H9 (cell line): Measurements from ENCODE around the gene PIAS4. TPM values are rescaled to one million over a fixed set of nuclear protein-coding genes. Genes with fewer than 3 reads are reported as not detected.

Experiments
- DNase-seq: peaks from one replicate; pipeline ENCODE4 v3.0.0-alpha.2; 2017
- H2AFZ ChIP-seq: one replicate; pipeline ENCODE4 v1.6.1; 2013; ENCODE audit warnings: mild to moderate bottlenecking, low read length, control low read depth, moderate library complexity
- H2AK5ac ChIP-seq: 2 replicates; pipeline ENCODE4 v1.6.1; 2013; ENCODE audit warnings: low read length, control low read depth, mixed read lengths; ENCODE audit not compliant: insufficient read length
- H2BK120ac ChIP-seq: one replicate; pipeline ENCODE4 v1.6.1; 2013; ENCODE audit warnings: low read depth, mild to moderate bottlenecking, low read length, control low read depth, inconsistent platforms; ENCODE audit not compliant: poor library complexity, severe bottlenecking
- H2BK12ac ChIP-seq: 2 replicates; pipeline ENCODE4 v1.6.1; 2013; ENCODE audit warnings: low read length, control low read depth, mixed read lengths, low read depth; ENCODE audit not compliant: insufficient read length
- H2BK15ac ChIP-seq: 2 replicates; pipeline ENCODE4 v1.6.1; 2013; ENCODE audit warnings: low read depth, low read length, control low read depth
- H2BK20ac ChIP-seq: one replicate; pipeline ENCODE4 v1.6.1; 2013; ENCODE audit warnings: low read depth, mild to moderate bottlenecking, low read length, control low read depth, inconsistent platforms; ENCODE audit not compliant: poor library complexity, severe bottlenecking
- H2BK5ac ChIP-seq: 2 replicates; pipeline ENCODE4 v1.6.1; 2013; ENCODE audit warnings: low read length, control low read depth, mixed read lengths; ENCODE audit not compliant: insufficient read length
- H3K14ac ChIP-seq: 2 replicates; pipeline ENCODE4 v1.6.1; 2013; ENCODE audit warnings: low read length, control low read depth; ENCODE audit not compliant: insufficient read depth
- H3K18ac ChIP-seq: 2 replicates; pipeline ENCODE4 v1.6.1; 2013; ENCODE audit warnings: low read depth, mild to moderate bottlenecking, mixed read lengths, low read length, control low read depth; ENCODE audit not compliant: insufficient read length
- H3K23ac ChIP-seq: 2 replicates; pipeline ENCODE4 v1.6.1; 2013; ENCODE audit warnings: low read length, control low read depth, mixed read lengths, low read depth; ENCODE audit not compliant: insufficient read length
- H3K23me2 ChIP-seq: 2 replicates; pipeline ENCODE4 v1.6.1; 2013; ENCODE audit warnings: low read depth, mild to moderate bottlenecking, mixed read lengths, low read length, control low read depth; ENCODE audit not compliant: insufficient read length, poor library complexity, severe bottlenecking
- H3K27ac ChIP-seq: 2 replicates; pipeline ENCODE4 v1.5.1; 2013; ENCODE audit warnings: low read length, control low read depth, mixed read lengths, low read depth; ENCODE audit not compliant: insufficient read length
- H3K27me3 ChIP-seq: 2 replicates; pipeline ENCODE4 v1.6.1; 2013; ENCODE audit warnings: low read length, control low read depth, inconsistent platforms; ENCODE audit not compliant: insufficient read depth
- H3K4ac ChIP-seq: 2 replicates; pipeline ENCODE4 v1.6.1; 2013; ENCODE audit warnings: low read depth, mild to moderate bottlenecking, control low read depth, inconsistent platforms, low read length, moderate library complexity
- H3K4me1 ChIP-seq: 2 replicates; pipeline ENCODE4 v1.6.1; 2013; ENCODE audit warnings: low read length, control low read depth, inconsistent platforms; ENCODE audit not compliant: insufficient read depth
- H3K4me2 ChIP-seq: 2 replicates; pipeline ENCODE4 v1.6.1; 2013; ENCODE audit warnings: low read length, control low read depth, mixed read lengths; ENCODE audit not compliant: insufficient read length, insufficient read depth
- H3K56ac ChIP-seq: 2 replicates; pipeline ENCODE4 v1.6.1; 2013; ENCODE audit warnings: low read depth, mild to moderate bottlenecking, mixed read lengths, low read length, control low read depth; ENCODE audit not compliant: insufficient read length
- H3K79me1 ChIP-seq: 2 replicates; pipeline ENCODE4 v1.6.1; 2013; ENCODE audit warnings: low read depth, mild to moderate bottlenecking, moderate library complexity, low read length, control low read depth, inconsistent platforms; ENCODE audit not compliant: insufficient read depth, poor library complexity, severe bottlenecking
- H3K79me2 ChIP-seq: 2 replicates; pipeline ENCODE4 v1.6.1; 2013; ENCODE audit warnings: low read length, control low read depth, inconsistent platforms; ENCODE audit not compliant: insufficient read depth
- H3K9ac ChIP-seq: 2 replicates; pipeline ENCODE4 v1.6.1; 2013; ENCODE audit warnings: low read length, control low read depth, mixed read lengths; ENCODE audit not compliant: insufficient read length; ENCODE audit errors: extremely low read depth
- H3K9me3 ChIP-seq: one replicate; pipeline ENCODE4 v1.6.1; 2013; ENCODE audit warnings: low read depth, low read length, inconsistent platforms; ENCODE audit not compliant: control insufficient read depth
- H3T11ph ChIP-seq: one replicate; pipeline ENCODE4 v1.6.1; 2013; ENCODE audit warnings: mild to moderate bottlenecking, low read length, control low read depth, inconsistent platforms
- H4K20me1 ChIP-seq: one replicate; pipeline ENCODE4 v1.6.1; 2013; ENCODE audit not compliant: control insufficient read depth, insufficient read length, insufficient read depth
- H4K5ac ChIP-seq: 2 replicates; pipeline ENCODE4 v1.6.1; 2013; ENCODE audit warnings: low read depth, mild to moderate bottlenecking, mixed read lengths, low read length, control low read depth; ENCODE audit not compliant: insufficient read length
- H4K8ac ChIP-seq: replicated peaks from 2 replicates; pipeline ENCODE4 v1.6.1; 2013; ENCODE audit warnings: low read length, control low read depth, mixed read lengths, low read depth; ENCODE audit not compliant: insufficient read length
- H4K91ac ChIP-seq: 2 replicates; pipeline ENCODE4 v1.6.1; 2013; ENCODE audit warnings: low read depth, mild to moderate bottlenecking, moderate library complexity, mixed read lengths, low read length, control low read depth; ENCODE audit not compliant: insufficient read length
- H3K27ac Mint-ChIP-seq, 3 experiments: 2 replicates in 2 of 3; 3 replicates in 1 of 3; pipeline ENCODE4 v1.8.0; 2020 to 2021; ENCODE audit warnings: mixed read lengths in 3 of 3, mild to moderate bottlenecking in 1 of 3, moderate library complexity in 1 of 3
- H3K27me3 Mint-ChIP-seq: 2 replicates; pipeline ENCODE4 v1.8.0; 2021; ENCODE audit warnings: low read depth, mild to moderate bottlenecking, moderate library complexity, mixed read lengths
- H3K36me3 Mint-ChIP-seq, 3 experiments: 2 replicates in 2 of 3; 3 replicates in 1 of 3; pipeline ENCODE4 v1.8.0; 2020 to 2021; ENCODE audit warnings: low read depth in 3 of 3, mixed read lengths in 3 of 3; ENCODE audit not compliant: insufficient read depth in 1 of 3
- H3K4me1 Mint-ChIP-seq, 2 experiments: 2 replicates each; pipeline ENCODE4 v1.8.0; 2020; ENCODE audit warnings: mixed read lengths in 2 of 2
- H3K4me3 Mint-ChIP-seq, 2 experiments: 2 replicates in 1 of 2; 3 replicates in 1 of 2; pipeline ENCODE4 v1.8.0; 2020 to 2021; ENCODE audit warnings: mild to moderate bottlenecking in 2 of 2, mixed read lengths in 2 of 2, moderate library complexity in 1 of 2
- H3K9me3 Mint-ChIP-seq, 2 experiments: 2 replicates in 1 of 2; 3 replicates in 1 of 2; pipeline ENCODE4 v1.8.0; 2020; ENCODE audit warnings: mild to moderate bottlenecking in 2 of 2, mixed read lengths in 2 of 2, moderate library complexity in 1 of 2
- WGBS: extraction: QIAGEN DNeasy Blood & Tissue Kit; methylation state at CpG from one replicate; pipeline ENCODE4 v1.1.7; 2013; ENCODE audit warnings: missing lambda C conversion rate, low lambda C conversion rate, mixed read lengths; ENCODE audit not compliant: insufficient read length; ENCODE audit errors: extremely low coverage; 5-methylcytosine and 5-hydroxymethylcytosine counted together
- total RNA-seq: library from RNA; stranded (reverse); gene quantifications from 2 replicates; pipeline ENCODE4 v1.2.1, GENCODE V29; 2021
- TF ChIP-seq, protein P1 (sequence below): fragments of 200-600 bp; sonication (generic); conservative IDR thresholded peaks from 3 replicates; pipeline ENCODE4 v1.8.0; 2021; ENCODE audit warnings: antibody characterized with exemption, mild to moderate bottlenecking

PIAS4 gene
- total RNA-seq, 1 experiment from 2014 or later: 52.0 TPM

GRCh38 chr19:4019578-4019977 is 12.0 kb downstream of the PIAS4 start:
- no peak for DNase-seq
- Histone ChIP-seq H3K23ac (no peak overlapping the region), H3K18ac (no peak overlapping the region), H3K27ac (no peak overlapping the region), H3K4me2 (no peak overlapping the region), H3K9ac (no peak overlapping the region), H4K20me1 (no peaks in the 10 kb centered on the region), H2AFZ (no peak overlapping the region), H2BK15ac (no peak overlapping the region), H2BK5ac (no peak overlapping the region), H3K79me1 (peaks cover 9% of the 10 kb centered on the region), H3K79me2 (peaks cover 7% of the 10 kb centered on the region; the same call in 1 of the 2 replicates), H3T11ph (no peak overlapping the region), H3K23me2 (no peaks in the 10 kb centered on the region), H2BK20ac (no peak overlapping the region), H2BK120ac (no peak overlapping the region), H3K14ac (no peak overlapping the region), H3K4ac (no peak overlapping the region), H4K5ac (no peak overlapping the region), H4K91ac (no peak overlapping the region), H3K9me3 (no peaks in the 10 kb centered on the region), H3K27me3 (no peaks in the 10 kb centered on the region), H2AK5ac (no peak overlapping the region), H3K4me1 (no peaks in the 10 kb centered on the region), H4K8ac (no peak overlapping the region), H2BK12ac (no peak overlapping the region), H3K56ac (no peak overlapping the region)
- H3K36me3 Mint-ChIP-seq: peaks cover 12 to 33% (median 31%) of the 10 kb centered on the region in 3 experiments
- no CpG with 5 or more reads among the region's 17 CpGs for WGBS
- H3K9me3 Mint-ChIP-seq: no peaks in the 10 kb centered on the region; a peak in 1 of 5 replicates
- H3K27ac Mint-ChIP-seq: 0 out of 7 replicates have a peak overlapping the region, but pooled peaks of 1 of the 3 experiments have one; percentile 44
- H3K4me3 Mint-ChIP-seq: no peak overlapping the region
- TF ChIP-seq, protein P1, sequence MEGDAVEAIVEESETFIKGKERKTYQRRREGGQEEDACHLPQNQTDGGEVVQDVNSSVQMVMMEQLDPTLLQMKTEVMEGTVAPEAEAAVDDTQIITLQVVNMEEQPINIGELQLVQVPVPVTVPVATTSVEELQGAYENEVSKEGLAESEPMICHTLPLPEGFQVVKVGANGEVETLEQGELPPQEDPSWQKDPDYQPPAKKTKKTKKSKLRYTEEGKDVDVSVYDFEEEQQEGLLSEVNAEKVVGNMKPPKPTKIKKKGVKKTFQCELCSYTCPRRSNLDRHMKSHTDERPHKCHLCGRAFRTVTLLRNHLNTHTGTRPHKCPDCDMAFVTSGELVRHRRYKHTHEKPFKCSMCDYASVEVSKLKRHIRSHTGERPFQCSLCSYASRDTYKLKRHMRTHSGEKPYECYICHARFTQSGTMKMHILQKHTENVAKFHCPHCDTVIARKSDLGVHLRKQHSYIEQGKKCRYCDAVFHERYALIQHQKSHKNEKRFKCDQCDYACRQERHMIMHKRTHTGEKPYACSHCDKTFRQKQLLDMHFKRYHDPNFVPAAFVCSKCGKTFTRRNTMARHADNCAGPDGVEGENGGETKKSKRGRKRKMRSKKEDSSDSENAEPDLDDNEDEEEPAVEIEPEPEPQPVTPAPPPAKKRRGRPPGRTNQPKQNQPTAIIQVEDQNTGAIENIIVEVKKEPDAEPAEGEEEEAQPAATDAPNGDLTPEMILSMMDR: no peak
- no peaks in the 10 kb centered on the region for H3K27me3 Mint-ChIP-seq
- H3K4me1 Mint-ChIP-seq: 0 out of 4 replicates have a peak, but pooled peaks cover 0 to 5% of the 10 kb centered on the region in 2 experiments
